Lung (tissue), 12 donors: ENCODE results near the gene GOLGA7B. TPM values are rescaled to one million over a fixed set of nuclear protein-coding genes. Genes with fewer than 3 reads are reported as not detected.

Source experiments
- ATAC-seq: fragments of 200-7000 bp; cut with Tn5 transposase; one replicate; pipeline ENCODE4 v1.9.1; 2020; ENCODE audit warnings: moderate number of reproducible peaks; ENCODE audit not compliant: insufficient read depth, low FRiP score
- DNase-seq, 3 donors: peaks; one replicate each; pipeline ENCODE4 v3.0.0-alpha.2; 2013 to 2017
- H3K27ac ChIP-seq, 2 donors: one replicate each; pipeline ENCODE4 v1.5.1; 2013; ENCODE audit warnings: mild to moderate bottlenecking in 2 of 2, moderate library complexity in 2 of 2, control low read depth in 1 of 2, inconsistent platforms in 1 of 2, low read depth in 1 of 2, low read length in 1 of 2
- H3K27me3 ChIP-seq, 3 donors: one replicate each; pipeline ENCODE4 v1.5.1; 2013; ENCODE audit warnings: low read length in 2 of 3; ENCODE audit not compliant: control insufficient read depth in 3 of 3, insufficient read depth in 3 of 3
- H3K36me3 ChIP-seq, 4 donors: one replicate each; pipeline ENCODE4 v1.5.1; 2013; ENCODE audit warnings: low read length in 4 of 4, mild to moderate bottlenecking in 1 of 4, moderate library complexity in 1 of 4; ENCODE audit not compliant: control insufficient read depth in 4 of 4, insufficient read depth in 4 of 4
- H3K4me1 ChIP-seq, 5 donors: one replicate each; pipeline ENCODE4 v1.5.1; 2013; ENCODE audit warnings: low read length in 5 of 5, mild to moderate bottlenecking in 2 of 5, moderate library complexity in 1 of 5; ENCODE audit not compliant: control insufficient read depth in 5 of 5, insufficient read depth in 5 of 5
- H3K4me3 ChIP-seq: one replicate; pipeline ENCODE4 v1.5.1; 2013; ENCODE audit warnings: mild to moderate bottlenecking, control low read depth, moderate library complexity
- H3K9ac ChIP-seq, 2 donors: one replicate each; pipeline ENCODE4 v1.5.1; 2013; ENCODE audit warnings: low read length in 2 of 2, control low read depth in 1 of 2; ENCODE audit not compliant: insufficient read depth in 1 of 2
- H3K9me3 ChIP-seq, 4 donors: one replicate each; pipeline ENCODE4 v1.5.1; 2013; ENCODE audit warnings: low read length in 3 of 4, mild to moderate bottlenecking in 1 of 4, moderate library complexity in 1 of 4; ENCODE audit not compliant: control insufficient read depth in 4 of 4, insufficient read depth in 3 of 4
- CTCF ChIP-seq: IDR thresholded peaks from 2 replicates; pipeline ENCODE4 v1.5.1; 2012; ENCODE audit warnings: mild to moderate bottlenecking; ENCODE audit errors: control extremely low read depth, extremely low read depth
- WGBS, 2 donors: extraction: QIAGEN DNeasy Blood & Tissue Kit; methylation state at CpG; one replicate each; pipeline ENCODE4 v1.1.7; 2013; 5-methylcytosine and 5-hydroxymethylcytosine counted together
- polyA plus RNA-seq, 2 donors: library from polyadenylated mRNA; stranded (reverse); fragments of 200-250 nt; gene quantifications; one replicate each; pipeline ENCODE4 v1.2.1, GENCODE V29; 2013
- total RNA-seq, 2 donors: library from RNA; depleted of rRNA in 1 of 2; stranded (reverse); fragments of >200 nt in 1 of 2; gene quantifications; one replicate each; pipeline ENCODE4 v1.2.1, GENCODE V29; 2014 to 2021
- donor health status: control.
- donor health status: control.
- donor health status: Bipolar disorder and iron deficiency.
- donor health status: healthy.
- donor health status: DM: yes; HTN: yes; CAD: no.

Gene GOLGA7B
- total and polyA plus RNA-seq, 4 donors, result 0.23 to 1.2 (median 0.74) TPM

- DNase-seq, result no peak
- H3K36me3 ChIP-seq, result no peaks in the 10 kb centered on the region
- H3K4me3 ChIP-seq, result no peak overlapping the region
- H3K9me3 ChIP-seq, result no peaks in the 10 kb centered on the region
- H3K9ac ChIP-seq, result no peak overlapping the region
- H3K4me1 ChIP-seq, result peaks cover 0 to 6% (median 0%) of the 10 kb centered on the region in 5 donors
- ATAC-seq, result no peak
- no peak for TF ChIP-seq CTCF
- peaks cover 0 to 37% (median 22%) of the 10 kb centered on the region in 3 donors for H3K27me3 ChIP-seq
- WGBS, 2 donors, result 92 to 93% methylated on average over 4 of the region's 4 CpGs
- no peak overlapping the region for H3K27ac ChIP-seq
Measured at GRCh38 chr10:97852840-97853405, 3.3 kb downstream of the GOLGA7B start.

GRCh38 chr10:97854743-97855142 lies 5.1 kb downstream of the GOLGA7B start:
- 86 to 87% methylated on average over 3 of the region's 3 CpGs for WGBS, 2 donors
- TF ChIP-seq CTCF, result no peak
- Histone ChIP-seq H3K9me3 (no peaks in the 10 kb centered on the region), H3K27me3 (peaks cover 0 to 33% (median 15%) of the 10 kb centered on the region in 3 donors), H3K36me3 (no peaks in the 10 kb centered on the region), H3K27ac (no peak overlapping the region), H3K4me3 (no peak overlapping the region), H3K4me1 (peaks cover 0 to 6% (median 0%) of the 10 kb centered on the region in 5 donors), H3K9ac (no peak overlapping the region)
- no peak for ATAC-seq
- no peak for DNase-seq

- Histone ChIP-seq H3K4me1 (no peaks in the 10 kb centered on the region), H3K36me3 (no peaks in the 10 kb centered on the region), H3K27me3 (peaks cover 0 to 13% (median 2%) of the 10 kb centered on the region in 3 donors), H3K4me3 (no peak overlapping the region), H3K9me3 (no peaks in the 10 kb centered on the region), H3K27ac (no peak overlapping the region), H3K9ac (no peak overlapping the region)
- TF ChIP-seq CTCF, result no peak
- no peak for DNase-seq
- 19 to 54% methylated on average over 1 of the region's 1 CpG for WGBS, 2 donors
- ATAC-seq, result peak; percentile 34
Measured at GRCh38 chr10:97858001-97858439, 8.4 kb downstream of the GOLGA7B start.
